Measurements from ENCODE around the gene NEK6.

NEK6 gene

DNA sequence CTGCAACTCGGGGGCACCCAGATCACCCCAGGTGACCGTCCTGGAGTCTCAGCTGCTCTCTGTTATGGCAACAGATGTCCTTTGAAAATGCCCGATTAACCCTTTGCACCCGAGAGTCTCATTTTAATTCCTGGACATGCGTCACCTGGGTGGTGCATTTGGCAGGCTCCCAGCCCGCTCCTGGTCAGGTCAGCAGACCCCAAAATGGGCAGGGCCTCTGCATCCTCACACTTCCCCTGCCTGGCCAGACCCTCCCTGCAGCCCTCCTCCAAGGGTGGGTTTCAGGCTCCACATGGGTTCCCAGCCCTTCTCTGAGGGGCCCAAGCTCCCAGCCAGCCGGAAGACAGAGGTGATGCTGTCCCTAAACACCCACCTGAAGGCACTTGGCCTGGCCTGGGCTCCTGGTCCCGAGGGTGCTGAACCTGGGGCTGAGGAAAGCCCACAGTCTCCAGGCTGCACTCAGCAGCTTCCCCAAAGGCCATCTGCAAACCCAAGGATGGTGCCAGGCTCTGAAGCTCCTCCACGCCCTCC is 88.1 kb downstream of the NEK6 start:
- DNase-seq = no peak

DNA sequence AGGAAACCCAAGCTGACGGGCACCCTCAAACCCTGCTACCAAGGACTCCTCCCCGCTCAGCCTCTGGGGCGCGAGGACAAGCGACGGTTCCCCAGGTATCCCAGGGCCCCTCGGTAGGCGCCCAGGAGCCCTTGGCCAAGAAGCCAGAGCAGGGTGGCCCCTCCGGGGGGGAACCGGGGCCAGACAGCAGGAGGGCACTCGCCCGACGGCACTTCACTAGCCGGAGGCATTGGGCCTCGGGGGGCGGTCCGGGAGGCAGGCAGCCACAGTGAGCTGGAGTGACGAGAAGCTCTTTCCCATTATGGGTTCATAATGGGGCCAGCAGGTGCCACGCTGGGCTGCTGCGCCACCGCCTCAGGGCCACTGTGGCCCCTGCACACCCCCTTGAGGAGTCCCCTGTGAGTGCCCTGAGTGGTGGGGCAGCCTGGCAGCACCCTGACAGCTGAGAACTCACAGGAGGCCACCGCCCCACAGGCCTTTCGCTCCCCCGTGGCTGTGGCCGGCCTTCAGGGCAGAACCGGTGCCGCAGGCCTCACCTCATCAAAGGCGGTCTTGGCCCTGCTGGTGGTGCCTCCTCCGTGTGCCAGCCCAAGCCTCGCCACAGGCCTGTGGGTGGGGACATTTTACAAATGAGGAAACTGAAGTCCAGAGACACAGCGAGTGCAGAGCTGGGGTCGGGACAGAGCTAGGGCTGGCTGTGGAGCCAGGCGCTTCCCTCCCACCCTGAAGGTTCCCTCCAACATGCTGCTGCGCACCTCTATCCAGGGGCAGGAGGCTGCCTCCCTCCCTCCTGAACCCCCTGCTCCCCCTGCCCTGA is 88.8 kb downstream of the NEK6 start:
- DNase-seq = no peak

DNA sequence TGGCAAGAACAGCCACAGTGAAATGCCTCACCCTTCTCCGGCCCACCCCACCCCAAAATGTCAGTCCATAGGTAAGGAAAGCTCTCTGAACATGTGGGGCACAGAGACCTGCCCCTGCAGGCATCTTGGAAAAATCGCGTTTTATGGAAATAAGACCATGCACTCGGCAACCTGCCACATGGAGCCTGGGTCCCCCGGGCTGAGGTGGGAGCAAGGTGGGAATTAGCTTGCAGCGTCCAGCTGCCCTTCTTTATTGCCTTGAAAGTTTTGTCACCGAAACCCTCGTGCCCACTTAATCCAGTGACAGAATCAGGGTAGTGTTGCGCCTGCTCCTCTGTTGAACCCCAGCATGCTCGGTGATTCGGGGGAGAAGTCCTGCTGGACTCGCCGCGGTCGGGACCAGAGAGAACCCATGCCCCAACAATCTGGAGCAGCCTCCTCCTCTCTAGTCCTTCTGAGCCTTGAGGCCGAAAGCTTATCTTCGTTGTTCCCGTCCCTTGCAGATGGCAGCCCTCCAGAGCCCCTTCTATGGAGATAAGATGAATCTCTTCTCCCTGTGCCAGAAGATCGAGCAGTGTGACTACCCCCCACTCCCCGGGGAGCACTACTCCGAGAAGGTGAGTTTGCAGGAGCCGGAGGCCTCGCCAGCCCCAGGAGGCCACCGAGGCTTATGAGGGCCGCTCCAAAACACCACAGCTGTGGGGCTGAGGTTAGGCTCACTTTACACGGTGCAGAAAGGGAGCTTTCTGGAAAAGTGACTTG is 89.6 kb downstream of the NEK6 start:
- DNase-seq = no peak

DNA sequence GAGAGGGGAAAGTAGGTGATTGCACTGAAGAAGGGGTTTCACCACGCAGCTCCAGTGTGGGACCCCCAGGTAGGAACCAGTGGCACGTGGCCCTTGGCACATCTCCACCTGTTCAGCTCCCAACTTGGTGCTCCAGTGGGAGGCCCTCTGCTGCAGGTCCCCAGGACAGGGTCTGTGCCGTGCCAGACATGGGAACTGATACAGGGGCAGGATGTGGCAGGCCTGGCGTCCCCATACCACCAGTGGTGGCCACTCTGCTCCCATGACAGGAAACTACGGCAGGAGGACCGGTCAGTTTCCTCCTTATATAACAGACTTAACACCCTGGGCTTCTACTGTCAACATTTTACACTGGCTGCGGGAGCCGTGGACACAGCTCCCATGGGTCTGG is 90.2 kb downstream of the NEK6 start:
- DNase-seq = no peak

DNA sequence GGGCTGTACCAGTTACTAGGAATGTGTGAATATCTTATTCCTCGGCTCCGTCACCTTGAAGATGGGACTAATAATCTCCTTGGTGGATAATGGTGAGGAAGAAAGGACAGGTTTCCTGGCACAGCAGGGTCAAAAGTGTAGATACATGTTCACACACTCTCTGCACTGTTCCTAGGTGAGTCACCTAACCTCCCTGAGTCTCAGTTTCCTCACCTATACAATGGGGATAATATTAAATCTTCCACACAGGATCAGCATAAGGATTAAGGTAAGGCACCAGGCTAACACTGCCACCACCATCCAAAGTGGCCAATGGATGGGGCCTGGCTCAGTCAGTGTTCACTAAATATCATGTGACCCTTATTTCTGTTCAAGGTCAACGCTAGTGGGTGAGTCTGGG is 90.6 kb downstream of the NEK6 start:
- DNase-seq = no peak

DNA sequence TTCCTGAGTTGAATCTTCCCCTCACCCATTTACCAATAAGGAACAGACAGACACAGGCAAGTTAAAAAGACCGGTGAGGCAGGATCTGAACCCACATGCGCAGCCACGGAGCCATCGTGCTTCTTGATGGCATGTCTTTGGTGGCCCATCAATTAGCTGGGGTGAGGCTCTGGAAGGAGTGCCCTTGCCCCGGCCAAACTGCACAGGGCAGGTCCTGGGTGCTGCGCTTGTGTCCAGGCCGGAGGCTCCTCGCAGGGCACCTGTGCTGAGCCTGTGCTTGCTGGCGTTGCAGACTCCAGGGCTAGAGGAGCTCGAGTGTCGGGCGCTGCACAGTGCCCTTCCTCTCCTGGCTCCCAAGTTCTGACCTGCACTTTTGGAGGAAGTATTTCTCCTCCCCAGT is 91.1 kb downstream of the NEK6 start:
- no peak for DNase-seq

DNA sequence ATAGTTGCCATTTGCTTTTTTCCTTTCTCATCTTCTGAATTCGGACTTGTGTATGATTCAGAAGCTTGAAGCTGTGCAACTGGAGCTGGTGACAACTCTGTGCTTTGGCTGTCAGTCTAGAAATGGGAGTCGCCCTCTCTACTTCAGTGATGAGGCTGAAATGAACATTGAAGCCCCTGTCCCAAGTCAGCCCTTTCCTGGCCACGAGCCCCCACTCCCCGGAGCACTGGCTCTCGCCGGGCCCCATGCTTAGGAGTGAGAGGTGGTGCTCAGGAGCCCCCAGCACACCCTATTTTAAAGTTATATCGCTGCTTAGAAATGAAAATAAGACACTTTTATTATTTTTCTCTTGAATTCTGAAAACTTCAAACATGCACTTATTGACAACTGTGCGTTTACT is 91.5 kb downstream of the NEK6 start:
- no peak for DNase-seq

DNA sequence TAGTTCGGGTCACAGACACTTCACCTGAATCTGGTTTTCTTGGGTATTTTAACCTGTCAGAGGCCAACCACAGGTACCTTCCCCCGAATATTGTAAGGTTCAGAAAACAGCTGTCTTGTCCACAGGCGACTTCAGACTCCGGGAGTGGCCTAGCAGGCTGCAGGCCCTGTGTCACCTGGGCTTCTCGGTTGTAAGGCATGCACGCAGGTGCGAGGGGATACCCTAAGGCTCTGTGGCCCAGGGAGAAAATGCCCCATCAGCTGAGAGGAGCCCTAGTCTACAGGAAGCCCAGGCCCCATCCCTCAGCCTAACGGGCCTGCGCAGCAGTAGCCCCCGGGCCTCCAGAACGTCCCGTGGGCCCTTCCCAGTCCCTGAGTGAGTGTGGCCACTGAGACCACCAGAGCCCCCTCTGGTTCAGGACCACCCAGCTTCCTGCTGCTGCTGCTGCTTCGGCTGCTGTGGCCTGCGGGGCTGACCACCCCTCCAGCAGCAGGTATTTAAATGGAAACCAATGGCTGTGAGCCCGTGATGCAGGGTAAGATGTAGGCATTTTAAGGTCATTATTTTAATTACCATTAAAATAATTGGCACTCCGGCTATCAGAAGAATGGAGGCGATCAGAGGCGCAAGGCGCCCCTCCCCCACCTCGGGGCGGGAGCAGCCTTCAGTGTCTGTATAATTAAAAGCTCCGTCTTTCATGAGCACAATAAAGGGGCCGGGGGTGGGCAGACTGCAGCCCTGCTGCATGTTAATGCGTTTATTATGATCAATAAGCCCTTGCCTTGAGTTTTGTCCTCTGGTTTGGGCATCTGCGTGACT is 92.1 kb downstream of the NEK6 start:
- DNase-seq = no peak

DNA sequence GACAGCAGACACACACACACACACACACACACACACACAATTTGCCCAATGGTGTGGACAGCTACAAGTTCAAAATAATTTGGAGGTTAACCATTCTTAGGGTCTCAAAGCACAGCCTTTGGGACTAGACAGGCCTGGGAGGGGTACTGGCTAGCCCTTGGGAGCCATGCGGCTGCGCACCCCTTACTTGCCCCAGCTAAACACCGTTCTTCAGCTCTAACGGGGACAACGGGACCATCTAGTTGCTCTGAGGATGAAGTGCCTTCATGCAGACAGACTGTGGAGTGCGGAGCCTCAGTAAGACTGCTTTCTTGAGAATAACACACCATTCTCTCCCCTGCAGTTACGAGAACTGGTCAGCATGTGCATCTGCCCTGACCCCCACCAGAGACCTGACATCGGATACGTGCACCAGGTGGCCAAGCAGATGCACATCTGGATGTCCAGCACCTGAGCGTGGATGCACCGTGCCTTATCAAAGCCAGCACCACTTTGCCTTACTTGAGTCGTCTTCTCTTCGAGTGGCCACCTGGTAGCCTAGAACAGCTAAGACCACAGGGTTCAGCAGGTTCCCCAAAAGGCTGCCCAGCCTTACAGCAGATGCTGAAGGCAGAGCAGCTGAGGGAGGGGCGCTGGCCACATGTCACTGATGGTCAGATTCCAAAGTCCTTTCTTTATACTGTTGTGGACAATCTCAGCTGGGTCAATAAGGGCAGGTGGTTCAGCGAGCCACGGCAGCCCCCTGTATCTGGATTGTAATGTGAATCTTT is 92.9 kb downstream of the NEK6 start:
- DNase-seq = no peak

DNA sequence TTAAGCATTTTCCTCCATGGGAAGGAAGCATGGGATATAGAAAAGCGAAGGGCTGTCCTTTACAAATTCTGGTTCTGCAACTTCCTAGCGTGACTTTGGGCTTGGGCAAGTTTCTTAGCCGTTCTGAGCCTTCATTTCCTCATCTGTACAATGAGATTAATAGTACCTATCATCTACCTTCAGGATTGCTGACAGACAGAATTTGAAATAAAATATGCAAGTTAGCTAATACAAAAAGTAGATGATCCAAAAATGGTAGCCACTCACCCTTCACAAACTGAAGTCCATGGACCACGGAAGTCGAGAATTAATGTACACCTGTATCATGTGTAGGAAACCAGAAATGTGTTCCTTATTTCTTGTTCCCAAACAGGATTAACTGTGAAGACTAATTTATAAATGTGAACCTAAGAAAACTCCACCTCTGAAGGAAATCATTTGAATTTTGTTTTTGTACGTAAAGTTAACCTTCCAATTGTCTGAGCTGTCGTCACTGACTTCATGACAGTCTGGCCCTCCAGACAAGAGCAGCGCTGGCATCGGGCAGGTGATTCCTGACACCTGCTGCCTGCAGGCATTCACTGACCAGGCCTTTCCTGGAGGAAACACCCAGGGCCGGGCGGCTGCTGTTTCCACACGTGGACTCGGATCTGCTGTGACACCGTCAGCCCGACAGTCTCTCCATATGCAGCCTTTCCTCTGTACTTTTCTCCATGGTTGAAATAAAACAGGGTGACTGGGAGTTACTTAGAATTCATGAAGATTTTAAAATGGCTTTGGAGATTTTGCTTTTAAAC is 94.1 kb downstream of the NEK6 start:
- no peak for DNase-seq

DNA sequence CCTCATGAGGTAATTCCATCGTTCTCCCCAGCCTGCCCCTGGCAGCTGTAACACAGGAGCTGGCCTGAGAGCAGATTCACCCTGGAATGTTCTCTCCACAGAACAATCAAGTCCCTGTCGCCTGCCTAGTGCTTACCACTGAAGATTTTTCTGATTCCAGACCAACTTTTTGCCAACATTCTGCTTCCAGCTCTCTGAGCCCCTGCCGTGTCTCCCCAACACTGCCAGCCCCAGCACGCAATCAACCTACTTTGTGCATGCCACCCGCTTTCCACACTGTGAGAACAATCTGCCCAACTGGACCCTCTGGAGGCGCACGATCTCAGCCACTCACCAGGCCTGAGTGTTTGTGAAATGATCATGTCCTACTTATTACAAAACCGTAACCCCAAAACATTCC is 94.9 kb downstream of the NEK6 start:
- DNase-seq = peak in 1 of 2 experiments; percentile 17

DNA sequence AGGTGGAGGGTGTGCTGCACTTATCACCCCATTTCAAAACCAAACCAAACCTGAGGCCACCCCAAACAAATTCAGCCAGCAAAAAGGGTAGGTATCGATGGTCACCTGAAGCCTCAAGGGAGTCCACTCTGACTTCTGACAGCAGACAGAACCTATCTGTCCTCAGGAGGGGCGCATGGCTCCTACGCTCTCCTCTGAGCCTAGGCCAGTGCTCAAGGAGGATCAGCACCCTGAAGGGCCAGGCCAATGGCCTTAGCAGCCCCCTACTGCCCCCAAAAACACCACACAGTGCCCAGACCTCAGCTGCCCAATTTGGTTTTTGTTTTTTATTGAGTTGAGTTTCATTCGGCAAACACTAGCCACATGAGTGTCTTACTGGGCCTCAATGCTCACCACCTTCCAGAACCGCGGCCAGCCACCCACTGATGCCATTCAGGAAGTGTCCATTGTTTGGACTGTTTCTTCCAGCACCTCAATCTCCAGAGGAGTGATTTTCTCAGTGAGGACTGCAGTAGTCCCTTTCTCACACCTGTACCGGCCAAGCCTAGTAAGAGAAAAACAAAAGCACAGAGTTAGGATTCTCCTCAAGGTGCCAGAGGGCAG is 95.5 kb downstream of the NEK6 start:
- DNase-seq = no peak

DNA sequence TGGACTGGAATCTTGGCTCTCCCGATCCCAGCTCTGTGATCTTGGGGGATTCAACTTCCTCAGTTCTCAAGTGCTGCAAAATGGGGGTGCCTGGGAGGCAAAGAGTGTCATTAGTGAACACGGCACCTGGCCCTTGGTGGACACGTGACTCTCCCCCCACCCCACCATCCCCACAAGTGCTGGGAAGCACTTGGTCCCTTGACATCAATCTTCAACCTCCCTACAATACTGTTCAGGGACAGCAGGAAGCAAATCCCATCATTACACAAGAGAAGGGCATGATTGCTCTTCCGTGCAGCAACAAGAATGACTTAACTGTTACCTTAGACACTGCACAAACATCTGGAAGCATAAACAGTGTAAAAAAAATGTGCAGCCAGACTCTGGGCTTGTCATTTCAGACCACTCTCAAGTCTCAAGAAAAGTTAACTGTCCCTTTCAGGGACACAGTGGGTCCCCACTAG is 96.1 kb downstream of the NEK6 start:
- DNase-seq = no peak

DNA sequence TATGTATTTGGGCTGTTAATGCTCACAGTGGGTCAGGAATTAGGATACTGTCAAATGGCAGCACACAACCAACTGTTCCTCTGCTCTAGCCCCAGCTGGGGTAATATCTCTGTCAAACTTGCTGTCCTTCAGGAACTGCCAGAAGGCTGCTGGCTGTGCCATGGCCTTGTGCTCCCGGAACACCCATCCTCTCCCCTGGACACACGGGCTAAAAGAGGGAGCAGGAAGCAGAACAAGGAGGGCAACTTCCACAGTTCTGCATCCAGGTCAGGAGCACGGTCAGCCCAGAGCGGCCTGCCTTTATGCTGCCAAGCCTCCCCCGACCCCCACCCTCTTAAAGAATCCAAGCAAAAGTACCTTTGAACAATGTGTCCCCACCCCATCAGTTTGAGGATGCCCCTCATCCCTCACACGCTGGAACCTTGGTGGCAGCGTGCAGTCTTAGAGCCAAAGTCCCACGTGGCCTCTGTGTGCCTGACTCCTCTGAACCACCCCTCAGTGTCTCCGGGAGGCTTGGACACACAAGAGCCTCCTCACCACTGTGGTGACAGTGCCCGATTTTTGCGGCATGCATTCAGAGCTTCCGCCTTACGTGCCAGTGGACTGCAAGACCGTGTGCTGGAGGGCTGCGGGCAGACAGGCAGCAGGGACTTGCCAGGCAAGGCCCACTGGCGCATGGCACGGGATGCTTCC is 96.7 kb downstream of the NEK6 start:
- DNase-seq = no peak

DNA sequence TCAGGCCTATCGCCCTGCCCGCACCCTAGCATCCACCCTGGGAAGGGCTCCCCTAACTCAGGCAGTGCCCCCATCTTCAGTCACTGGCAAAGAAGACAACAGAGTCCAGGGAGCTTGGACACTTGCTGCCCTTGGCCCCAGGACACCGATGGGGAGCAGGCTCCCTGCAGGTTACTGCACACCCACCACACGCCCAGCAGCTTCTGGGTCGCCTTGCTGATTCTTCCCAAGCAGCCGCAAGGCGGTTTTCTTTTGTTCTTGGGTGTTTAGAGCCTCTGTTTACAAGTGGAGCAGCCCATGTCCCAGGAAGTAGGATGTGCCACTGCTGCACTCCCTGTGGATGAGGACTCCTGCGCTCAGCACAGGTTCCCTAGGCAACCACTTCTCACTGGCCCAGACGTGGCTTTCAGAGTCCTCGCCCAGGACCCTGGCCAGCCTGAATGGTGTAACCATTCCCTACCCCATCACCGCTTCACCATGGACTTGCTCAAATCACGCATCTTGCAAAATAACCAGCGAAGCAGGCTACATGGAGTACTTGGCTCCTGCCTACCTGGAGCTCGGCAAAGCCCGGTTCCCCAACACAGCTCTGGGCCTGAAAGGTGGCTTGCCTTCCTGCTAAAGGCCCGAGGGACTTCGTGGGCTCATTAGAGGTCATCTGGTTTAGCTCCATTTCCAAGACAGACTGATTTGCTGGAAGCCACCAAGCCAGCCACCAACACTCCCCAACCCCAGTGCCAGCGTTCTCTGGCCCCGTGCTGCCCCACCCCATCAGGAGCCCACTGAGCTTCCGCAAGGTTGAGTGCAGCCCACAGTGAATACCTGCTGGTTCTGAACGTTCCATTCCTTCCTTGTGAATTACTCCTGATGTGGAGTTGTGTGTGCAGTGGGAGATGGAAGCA is 97.5 kb downstream of the NEK6 start:
- DNase-seq = no peak

DNA sequence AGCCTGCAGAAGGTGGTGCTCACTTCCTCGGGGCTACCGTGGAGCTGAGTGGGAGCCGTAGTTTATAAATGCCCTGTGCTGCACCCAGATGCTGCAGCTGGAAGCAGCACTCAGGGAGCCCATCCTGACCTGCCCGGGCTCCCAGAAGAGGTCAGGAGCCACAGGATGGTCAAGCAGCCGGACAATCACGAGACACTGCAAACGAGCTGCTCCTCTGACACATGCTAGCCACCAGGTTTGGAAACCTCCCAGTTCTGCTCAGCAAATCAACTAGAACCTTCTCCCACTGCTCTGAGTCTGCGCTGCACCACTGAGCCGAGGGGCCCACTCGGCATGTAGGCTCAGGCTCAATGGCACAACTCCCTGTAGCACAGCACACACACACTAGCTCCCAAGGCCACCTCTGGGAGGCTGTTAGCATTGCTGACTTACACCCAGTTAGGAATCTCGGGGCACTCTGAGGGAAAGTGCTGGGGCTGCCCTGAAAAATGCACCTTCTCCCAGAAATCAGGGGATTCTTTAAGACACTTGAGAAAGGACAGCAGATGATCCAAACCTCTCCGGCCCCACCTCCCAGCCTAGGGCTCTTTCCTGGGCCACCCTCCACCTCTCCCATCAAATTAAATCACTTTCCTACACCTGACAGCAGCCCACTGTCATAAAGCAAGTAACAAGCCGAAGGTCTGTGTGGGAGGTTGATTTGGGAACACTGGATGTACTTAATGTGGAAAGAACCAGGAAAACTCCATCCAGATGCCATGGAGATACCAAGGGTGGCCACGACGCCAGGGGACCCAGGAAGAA is 98.4 kb downstream of the NEK6 start:
- DNase-seq = no peak

DNA sequence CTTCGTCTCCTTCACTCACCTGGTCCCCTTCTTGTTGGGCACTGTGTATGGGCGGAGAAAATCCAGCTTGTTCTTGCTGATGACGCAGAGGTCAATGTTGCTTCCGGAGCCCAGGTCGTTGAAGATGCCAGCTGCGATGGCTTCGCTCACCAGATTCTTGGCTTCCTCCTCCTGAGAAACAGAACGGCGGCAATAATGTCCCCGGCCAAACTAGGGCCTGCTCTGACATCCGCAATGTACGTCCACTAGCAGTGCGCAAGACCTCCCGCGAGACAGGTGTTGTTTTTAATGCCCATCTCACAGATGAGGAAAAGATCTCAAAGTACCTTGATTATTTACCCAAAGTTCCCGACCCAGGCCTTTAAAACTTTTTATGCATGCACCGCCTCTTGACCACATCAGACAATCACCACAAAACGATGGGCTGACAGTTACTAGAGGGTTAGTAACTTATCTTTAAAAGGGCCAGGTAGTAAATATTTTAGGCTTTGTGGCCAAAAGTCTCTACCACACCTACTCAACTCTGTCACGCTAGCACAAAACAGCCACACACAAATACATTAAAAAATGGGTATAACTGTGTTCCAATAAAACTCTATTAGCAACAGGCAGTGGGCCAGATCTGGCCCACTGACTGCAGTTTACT is 99.1 kb downstream of the NEK6 start:
- DNase-seq = no peak

All from cerebellar nuclear complex (tissue), 1 donor.